SK-N-SH (cell line): Measurements from ENCODE around the gene TRAF1. TPM values are rescaled to one million over a fixed set of nuclear protein-coding genes. Genes with fewer than 3 reads are reported as not detected.

Experiments
- CTCF ChIA-PET: fragments of 300-600, 350-600 bp; formaldehyde crosslinking; extraction: SDS; loops from one replicate; lab custom pipeline; 2021; lab: Yijun Ruan, JAX
- POLR2A ChIA-PET: fragments of 350-600 bp; sonication (Branson Sonifier 250); formaldehyde crosslinking; extraction: SDS; loops from one replicate; lab custom pipeline; 2020; ENCODE audit warnings: antibody characterized with exemption, inconsistent platforms; lab: Yijun Ruan, JAX
- DNase-seq: peaks from one replicate; pipeline ENCODE4 v3.0.0; 2012
- H2AFZ ChIP-seq: fragments of 200-600 bp; sonication (generic); 2 replicates; pipeline ENCODE4 v1.8.1; 2016; ENCODE audit warnings: antibody characterized with exemption, mild to moderate bottlenecking, low read depth
- H3F3A ChIP-seq: fragments of 200-600 bp; sonication (generic); replicated peaks from 2 replicates; pipeline ENCODE3; 2016; ENCODE audit warnings: antibody characterized with exemption, mild to moderate bottlenecking; ENCODE audit not compliant: insufficient read depth
- H3K27ac ChIP-seq, 2 experiments: fragments of 200-500 bp in 1 of 2; fragments of 200-600 bp in 1 of 2; sonication (Bioruptor generic) in 1 of 2; sonication (generic), shearing (Covaris generic) in 1 of 2; 2 replicates each; pipeline versions ENCODE4 v1.5.1 to v1.6.1; 2014 to 2016; ENCODE audit warnings: low read depth in 2 of 2, inconsistent platforms in 1 of 2, low read length in 1 of 2, mild to moderate bottlenecking in 1 of 2, mixed read lengths in 1 of 2
- H3K27me3 ChIP-seq: fragments of 200-600 bp; sonication (generic), shearing (Covaris generic); 2 replicates; pipeline ENCODE4 v1.6.1; 2016; ENCODE audit warnings: mixed run types; ENCODE audit not compliant: insufficient read depth
- H3K36me3 ChIP-seq, 2 experiments: fragments of 200-500 bp in 1 of 2; fragments of 200-600 bp in 1 of 2; sonication (Bioruptor generic) in 1 of 2; sonication (generic) in 1 of 2; replicated peaks in 1 of 2; 2 replicates each; pipeline versions ENCODE3 to v1.5.1; 2014 to 2016; ENCODE audit warnings: low read length in 1 of 2, mild to moderate bottlenecking in 1 of 2; ENCODE audit not compliant: insufficient read depth in 2 of 2, control insufficient read depth in 1 of 2
- H3K4me1 ChIP-seq, 2 experiments: fragments of 200-500 bp in 1 of 2; fragments of 200-600 bp in 1 of 2; sonication (Bioruptor generic) in 1 of 2; sonication (generic), shearing (Covaris generic) in 1 of 2; 2 replicates each; pipeline versions ENCODE4 v1.5.1 to v1.6.1; 2014 to 2016; ENCODE audit warnings: low read depth in 1 of 2, low read length in 1 of 2, mixed run types in 1 of 2; ENCODE audit not compliant: insufficient read depth in 2 of 2, control insufficient read depth in 1 of 2
- H3K4me2 ChIP-seq: fragments of 200-600 bp; sonication (generic), shearing (Covaris generic); 2 replicates; pipeline ENCODE4 v1.6.1; 2017; ENCODE audit warnings: mixed run types
- H3K4me3 ChIP-seq, 2 experiments: fragments of 200-500 bp in 1 of 2; fragments of 200-600 bp in 1 of 2; sonication (Bioruptor generic) in 1 of 2; sonication (generic), shearing (Covaris generic) in 1 of 2; 2 replicates each; pipeline versions ENCODE4 v1.5.1 to v1.8.1; 2014 to 2016; ENCODE audit warnings: low read depth in 2 of 2, inconsistent platforms in 1 of 2, low read length in 1 of 2, mild to moderate bottlenecking in 1 of 2, mixed read lengths in 1 of 2, moderate library complexity in 1 of 2
- H3K79me2 ChIP-seq: fragments of 200-600 bp; sonication (generic); 2 replicates; pipeline ENCODE4 v1.8.1; 2017; ENCODE audit warnings: mild to moderate bottlenecking; ENCODE audit not compliant: insufficient read depth
- H3K9ac ChIP-seq: fragments of 200-600 bp; sonication (generic); 2 replicates; pipeline ENCODE4 v1.6.1; 2017; ENCODE audit warnings: mixed run types
- H3K9me2 ChIP-seq: fragments of 200-600 bp; sonication (generic); 2 replicates; pipeline ENCODE4 v1.6.1; 2017; ENCODE audit warnings: mixed run types
- H3K9me3 ChIP-seq: fragments of 200-600 bp; sonication (generic); 2 replicates; pipeline ENCODE4 v1.6.1; 2017; ENCODE audit warnings: mixed run types, mild to moderate bottlenecking, moderate library complexity
- H4K20me1 ChIP-seq: fragments of 200-600 bp; sonication (generic); 2 replicates; pipeline ENCODE4 v1.6.1; 2017; ENCODE audit warnings: mild to moderate bottlenecking, mixed run types; ENCODE audit not compliant: insufficient read depth
- ELF1 ChIP-seq: IDR thresholded peaks from 2 replicates; pipeline ENCODE4 v1.4.0; 2012
- EZH2phosphoT487 ChIP-seq: fragments of 200-600 bp; sonication (generic); IDR thresholded peaks from 2 replicates; pipeline ENCODE4 v1.6.1; 2017; ENCODE audit warnings: low read depth, mixed run types, mild to moderate bottlenecking, antibody characterized with exemption, moderate library complexity, borderline replicate concordance
- FOXJ3 ChIP-seq: sonication (generic); formaldehyde crosslinking; IDR thresholded peaks from 2 replicates; pipeline ENCODE4 v1.5.1; 2020; ENCODE audit warnings: mild to moderate bottlenecking, missing genetic modification reagents
- GABPA ChIP-seq: IDR thresholded peaks from 2 replicates; pipeline ENCODE4 v1.4.0; 2012; ENCODE audit warnings: low read depth, mild to moderate bottlenecking
- GATA2 ChIP-seq: sonication (generic); formaldehyde crosslinking; IDR thresholded peaks from 2 replicates; pipeline ENCODE4 v1.5.0; 2020; ENCODE audit warnings: mild to moderate bottlenecking, missing genetic modification reagents
- IRF3 ChIP-seq: fragments of 150-350 bp; IDR thresholded peaks from 2 replicates; pipeline ENCODE4 v1.6.1; 2016; ENCODE audit warnings: mild to moderate bottlenecking, low read depth, low read length
- JUND ChIP-seq: IDR thresholded peaks from 2 replicates; pipeline ENCODE4 v1.4.0; 2012
- MAX ChIP-seq: IDR thresholded peaks from 2 replicates; pipeline ENCODE4 v1.4.0; 2012; ENCODE audit warnings: low read depth
- MXI1 ChIP-seq: IDR thresholded peaks from 2 replicates; pipeline ENCODE4 v1.6.1; 2012; ENCODE audit warnings: mild to moderate bottlenecking, low read depth, low read length, improper control_type of control experiment
- POLR2AphosphoS5 ChIP-seq: IDR thresholded peaks from 2 replicates; pipeline ENCODE4 v1.6.1; 2012; ENCODE audit warnings: low read depth, low read length
- RAD21 ChIP-seq: IDR thresholded peaks from 2 replicates; pipeline ENCODE4 v1.6.1; 2012; ENCODE audit warnings: mild to moderate bottlenecking, low read length
- RCOR1 ChIP-seq: fragments of 150-350 bp; IDR thresholded peaks from 2 replicates; pipeline ENCODE4 v1.6.1; 2017; ENCODE audit warnings: antibody characterized with exemption, low read length
- RFX5 ChIP-seq: IDR thresholded peaks from 2 replicates; pipeline ENCODE4 v1.6.1; 2012; ENCODE audit warnings: mild to moderate bottlenecking, improper control_type of control experiment, low read length
- TAF1 ChIP-seq: IDR thresholded peaks from 2 replicates; pipeline ENCODE4 v1.6.1; 2012; ENCODE audit warnings: low read depth, mild to moderate bottlenecking, low read length, moderate library complexity, borderline replicate concordance
- TEAD4 ChIP-seq: IDR thresholded peaks from 2 replicates; pipeline ENCODE4 v1.4.0; 2012; ENCODE audit warnings: mild to moderate bottlenecking, borderline replicate concordance; ENCODE audit not compliant: insufficient read depth
- YY1 ChIP-seq: IDR thresholded peaks from 2 replicates; pipeline ENCODE4 v1.4.0; 2012; ENCODE audit warnings: low read depth, mild to moderate bottlenecking
- WGBS: methylation state at CpG from one replicate; pipeline ENCODE4 v1.1.6; 2017; ENCODE audit warnings: low lambda C conversion rate; 5-methylcytosine and 5-hydroxymethylcytosine counted together
- polyA plus RNA-seq, 3 experiments: library from polyadenylated mRNA; depleted of rRNA; stranded (reverse); fragments of >200 nt; gene quantifications; 2 replicates each; pipeline ENCODE4 v1.2.3, GENCODE V29; 2012
- TF ChIP-seq, protein P1 (sequence below): IDR thresholded peaks from 2 replicates; pipeline ENCODE4; 2012
- TF ChIP-seq, protein P2 (sequence below): IDR thresholded peaks from 2 replicates; pipeline ENCODE4 v1.4.0; 2012; ENCODE audit warnings: low read depth, borderline replicate concordance

The TRAF1 gene
- polyA plus RNA-seq, 1 of the 3 experiments (the other 2 are of a cell fraction): 1.2 TPM

DNA sequence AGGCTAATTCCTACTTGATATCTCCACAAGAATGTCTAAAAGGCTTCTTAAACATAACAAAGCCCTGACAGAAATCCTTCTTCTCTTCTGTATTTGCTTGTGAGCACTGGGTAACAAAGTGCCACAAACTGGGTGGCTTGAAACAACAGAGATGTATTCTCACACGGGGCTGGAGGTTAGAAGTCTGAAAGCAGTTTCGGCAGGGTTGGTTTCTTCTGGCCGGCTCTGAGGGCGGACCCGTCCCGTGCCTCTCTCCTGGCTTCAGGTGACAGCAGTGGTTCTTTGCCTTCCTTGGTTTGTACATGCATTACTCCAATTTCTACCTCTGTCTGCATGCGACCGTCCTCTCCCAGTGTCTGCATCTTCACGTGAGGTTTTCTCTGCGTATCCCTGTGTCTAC lies 14.0 kb upstream of the TRAF1 start:
- Histone ChIP-seq H3K9ac (no peak overlapping the region), H4K20me1 (no peaks in the 10 kb centered on the region), H2AFZ (no peak overlapping the region), H3K4me1 (peaks cover 19 to 26% of the 10 kb centered on the region in 2 experiments), H3K9me3 (no peaks in the 10 kb centered on the region), H3K27me3 (no peaks in the 10 kb centered on the region), H3K4me2 (no peak overlapping the region), H3K79me2 (no peaks in the 10 kb centered on the region), H3K27ac (no peak overlapping the region), H3F3A (peaks cover 21% of the 10 kb centered on the region), H3K9me2 (no peaks in the 10 kb centered on the region), H3K36me3 (no peaks in the 10 kb centered on the region), H3K4me3 (no peak overlapping the region)
- POLR2A ChIA-PET: no interaction called here
- DNase-seq: no peak
- CTCF ChIA-PET: no interaction called here
- WGBS: 97% methylated on average over 9 of the region's 10 CpGs
- TF ChIP-seq IRF3 (no peak), GABPA (no peak), TAF1 (no peak), RAD21 (no peak), POLR2AphosphoS5 (no peak), MXI1 (no peak), JUND (no peak), ELF1 (no peak), FOXJ3 (CRISPR knock-in tag) (no peak)
- TF ChIP-seq, protein P1, sequence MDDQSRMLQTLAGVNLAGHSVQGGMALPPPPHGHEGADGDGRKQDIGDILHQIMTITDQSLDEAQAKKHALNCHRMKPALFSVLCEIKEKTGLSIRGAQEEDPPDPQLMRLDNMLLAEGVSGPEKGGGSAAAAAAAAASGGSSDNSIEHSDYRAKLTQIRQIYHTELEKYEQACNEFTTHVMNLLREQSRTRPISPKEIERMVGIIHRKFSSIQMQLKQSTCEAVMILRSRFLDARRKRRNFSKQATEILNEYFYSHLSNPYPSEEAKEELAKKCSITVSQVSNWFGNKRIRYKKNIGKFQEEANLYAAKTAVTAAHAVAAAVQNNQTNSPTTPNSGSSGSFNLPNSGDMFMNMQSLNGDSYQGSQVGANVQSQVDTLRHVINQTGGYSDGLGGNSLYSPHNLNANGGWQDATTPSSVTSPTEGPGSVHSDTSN: no peak
- TF ChIP-seq, protein P2, sequence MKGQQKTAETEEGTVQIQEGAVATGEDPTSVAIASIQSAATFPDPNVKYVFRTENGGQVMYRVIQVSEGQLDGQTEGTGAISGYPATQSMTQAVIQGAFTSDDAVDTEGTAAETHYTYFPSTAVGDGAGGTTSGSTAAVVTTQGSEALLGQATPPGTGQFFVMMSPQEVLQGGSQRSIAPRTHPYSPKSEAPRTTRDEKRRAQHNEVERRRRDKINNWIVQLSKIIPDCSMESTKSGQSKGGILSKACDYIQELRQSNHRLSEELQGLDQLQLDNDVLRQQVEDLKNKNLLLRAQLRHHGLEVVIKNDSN: no peak

DNA sequence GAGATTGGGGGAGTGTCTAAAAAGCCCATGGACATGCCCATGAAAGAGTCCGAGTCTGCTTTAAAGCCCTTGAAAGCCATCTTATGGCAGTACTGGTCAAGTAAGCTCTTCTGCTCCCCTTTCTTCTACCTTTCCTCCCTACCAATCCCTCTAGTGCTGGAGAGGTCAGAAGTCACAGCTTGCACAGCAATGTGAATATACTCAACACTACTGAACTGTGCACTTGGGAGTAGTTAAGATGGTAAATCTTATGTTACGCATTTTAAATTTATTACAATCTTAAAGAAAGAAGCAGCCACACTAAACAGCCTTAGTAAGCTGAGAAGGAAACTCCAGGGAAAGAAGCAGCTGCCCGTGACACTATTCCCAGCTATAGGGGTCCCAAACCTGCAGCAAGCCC lies 12.3 kb upstream of the TRAF1 start:
- TF ChIP-seq YY1 (no peak), JUND (no peak), MAX (no peak), GATA2 (CRISPR knock-in tag) (no peak), TAF1 (no peak), RFX5 (no peak), RCOR1 (no peak), GABPA (no peak), EZH2phosphoT487 (no peak), FOXJ3 (CRISPR knock-in tag) (no peak), TEAD4 (no peak)
- TF ChIP-seq, protein P2: no peak
- CTCF ChIA-PET: interaction anchor here (1.0 to 2.2 kb wide), 5 partner anchors 22 to 221 kb away, joined by 3 to 8 read pairs (median 5); partner anchors contain the start of gene PHF19
- POLR2A ChIA-PET: no interaction called here

More for the DNA sequence above, 12.3 kb upstream of the TRAF1 start:
- H3K9me3 ChIP-seq: no peaks in the 10 kb centered on the region
- no peak overlapping the region for H3K27ac ChIP-seq
- H3F3A ChIP-seq: peaks cover 33% of the 10 kb centered on the region
- H3K36me3 ChIP-seq: no peaks in the 10 kb centered on the region
- no peaks in the 10 kb centered on the region for H3K9me2 ChIP-seq
- H3K9ac ChIP-seq: no peak overlapping the region
- no peaks in the 10 kb centered on the region for H3K79me2 ChIP-seq
- H3K4me1 ChIP-seq: peaks cover 31 to 43% of the 10 kb centered on the region in 2 experiments
- no peak overlapping the region for H3K4me2 ChIP-seq
- 97% methylated on average over 3 of the region's 3 CpGs for WGBS
- H3K27me3 ChIP-seq: no peaks in the 10 kb centered on the region
- no peaks in the 10 kb centered on the region for H4K20me1 ChIP-seq
- H3K4me3 ChIP-seq: no peak overlapping the region
- no peak overlapping the region for H2AFZ ChIP-seq
- DNase-seq: no peak
